Tibial artery (tissue), 4 donors: Measurements from ENCODE around the gene ST3GAL6.

Experiments used
- DNase-seq, 2 donors: peaks; one replicate each; pipeline ENCODE4 v3.0.0-alpha.2; 2019
- H3K27ac ChIP-seq, 2 donors: fragments of 200-600 bp; sonication (generic) in 1 of 2; 1 replicate in 1 of 2; 2 replicates in 1 of 2; pipeline ENCODE4 v1.5.1; 2018 to 2019; ENCODE audit warnings: mild to moderate bottlenecking in 1 of 2
- H3K27me3 ChIP-seq, 2 donors: fragments of 200-600 bp; sonication (generic) in 1 of 2; one replicate each; pipeline versions ENCODE4 v1.5.1 to v1.6.0; 2016 to 2019
- H3K36me3 ChIP-seq, 3 donors: fragments of 200-600 bp; sonication (generic) in 2 of 3; one replicate each; pipeline ENCODE4 v1.5.1; 2016 to 2019; ENCODE audit warnings: mild to moderate bottlenecking in 2 of 3
- H3K4me1 ChIP-seq, 4 donors: fragments of 200-600 bp; sonication (generic) in 2 of 4; 1 replicate in 3 of 4; 2 replicates in 1 of 4; pipeline ENCODE4 v1.5.1; 2016 to 2019
- H3K4me3 ChIP-seq, 2 donors: fragments of 200-600 bp; sonication (generic) in 1 of 2; 1 replicate in 1 of 2; 2 replicates in 1 of 2; pipeline ENCODE4 v1.5.1; 2018 to 2019; ENCODE audit warnings: mild to moderate bottlenecking in 2 of 2
- H3K9me3 ChIP-seq, 3 donors: fragments of 200-600 bp; sonication (generic) in 1 of 3; one replicate each; pipeline ENCODE4 v1.5.1; 2016 to 2019
- intact Hi-C: fragments of 100-400 bp; cut with DNase I; formaldehyde crosslinking; loops from one replicate; pipeline ENCODE4 v1.15.0; 2023; ENCODE audit warnings: low total_unique reads
- TF ChIP-seq, protein P1 (sequence below), 2 experiments: fragments of 200-600 bp in 1 of 2; fragments of 450-650 bp in 1 of 2; IDR thresholded peaks; one replicate each; pipeline ENCODE4 v1.5.1; 2017 to 2019; ENCODE audit warnings: antibody characterized with exemption in 2 of 2, mild to moderate bottlenecking in 1 of 2, moderate library complexity in 1 of 2

Gene ST3GAL6

GRCh38 chr3:98776140-98776493, 13.0 kb downstream of the ST3GAL6 start:
- no peak for DNase-seq
- Histone ChIP-seq H3K4me3 (no peak overlapping the region), H3K4me1 (peaks cover 0 to 57% (median 32%) of the 10 kb centered on the region in 4 donors), H3K9me3 (no peaks in the 10 kb centered on the region), H3K36me3 (peaks cover 0 to 4% (median 0%) of the 10 kb centered on the region in 3 donors), H3K27ac (peak overlapping the region in 1 of 2 donors; percentile 65), H3K27me3 (no peaks in the 10 kb centered on the region)
- TF ChIP-seq, protein P1, sequence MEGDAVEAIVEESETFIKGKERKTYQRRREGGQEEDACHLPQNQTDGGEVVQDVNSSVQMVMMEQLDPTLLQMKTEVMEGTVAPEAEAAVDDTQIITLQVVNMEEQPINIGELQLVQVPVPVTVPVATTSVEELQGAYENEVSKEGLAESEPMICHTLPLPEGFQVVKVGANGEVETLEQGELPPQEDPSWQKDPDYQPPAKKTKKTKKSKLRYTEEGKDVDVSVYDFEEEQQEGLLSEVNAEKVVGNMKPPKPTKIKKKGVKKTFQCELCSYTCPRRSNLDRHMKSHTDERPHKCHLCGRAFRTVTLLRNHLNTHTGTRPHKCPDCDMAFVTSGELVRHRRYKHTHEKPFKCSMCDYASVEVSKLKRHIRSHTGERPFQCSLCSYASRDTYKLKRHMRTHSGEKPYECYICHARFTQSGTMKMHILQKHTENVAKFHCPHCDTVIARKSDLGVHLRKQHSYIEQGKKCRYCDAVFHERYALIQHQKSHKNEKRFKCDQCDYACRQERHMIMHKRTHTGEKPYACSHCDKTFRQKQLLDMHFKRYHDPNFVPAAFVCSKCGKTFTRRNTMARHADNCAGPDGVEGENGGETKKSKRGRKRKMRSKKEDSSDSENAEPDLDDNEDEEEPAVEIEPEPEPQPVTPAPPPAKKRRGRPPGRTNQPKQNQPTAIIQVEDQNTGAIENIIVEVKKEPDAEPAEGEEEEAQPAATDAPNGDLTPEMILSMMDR (IDR thresholded peaks at IDR 0.05), result no peak
- intact Hi-C loops, result no loop called here

GRCh38 chr3:98777286-98777685, 14.1 kb downstream of the ST3GAL6 start:
- Histone ChIP-seq H3K4me1 (peaks cover 0 to 68% (median 39%) of the 10 kb centered on the region in 4 donors), H3K4me3 (no peak overlapping the region), H3K27ac (peak overlapping the region; percentile 41 to 65), H3K9me3 (no peaks in the 10 kb centered on the region), H3K36me3 (no peaks in the 10 kb centered on the region), H3K27me3 (no peaks in the 10 kb centered on the region)
- DNase-seq, result no peak
- intact Hi-C loops, result no loop called here
- TF ChIP-seq, protein P1 (IDR thresholded peaks at IDR 0.05), result no peak

GRCh38 chr3:98777801-98778220, 14.7 kb downstream of the ST3GAL6 start:
- TF ChIP-seq, protein P1 (IDR thresholded peaks at IDR 0.05), result no peak
- no peaks in the 10 kb centered on the region for H3K27me3 ChIP-seq
- peak overlapping the region; percentile 41 to 65 for H3K27ac ChIP-seq
- no peak overlapping the region for H3K4me3 ChIP-seq
- DNase-seq, result no peak
- H3K9me3 ChIP-seq, result no peaks in the 10 kb centered on the region
- H3K36me3 ChIP-seq, result no peaks in the 10 kb centered on the region
- intact Hi-C loops, result no loop called here
- H3K4me1 ChIP-seq, result peaks cover 0 to 74% (median 41%) of the 10 kb centered on the region in 4 donors

DNA sequence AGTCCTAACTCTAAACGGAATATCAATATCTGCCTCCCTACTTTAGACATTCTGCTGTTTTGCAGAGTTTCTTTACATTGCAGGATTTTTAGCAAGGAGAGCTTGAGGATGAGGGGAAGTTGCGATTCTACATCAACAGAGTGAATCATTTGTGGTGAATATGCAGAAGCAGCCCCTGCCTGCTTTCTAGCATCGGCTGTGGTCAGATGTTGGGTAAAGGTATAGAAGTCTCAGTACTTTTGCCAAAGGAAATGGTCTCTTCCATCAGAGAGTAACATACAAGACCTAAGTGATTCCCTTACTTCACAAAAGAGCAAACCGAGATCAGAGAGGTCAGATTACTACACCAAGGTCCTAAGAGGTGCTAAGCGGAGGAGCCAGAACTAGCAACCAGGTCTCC, 15.2 kb downstream of the ST3GAL6 start:
- Histone ChIP-seq H3K27me3 (no peaks in the 10 kb centered on the region), H3K9me3 (no peaks in the 10 kb centered on the region), H3K4me1 (peaks cover 0 to 79% (median 45%) of the 10 kb centered on the region in 4 donors), H3K4me3 (no peak overlapping the region), H3K36me3 (no peaks in the 10 kb centered on the region), H3K27ac (peak overlapping the region; percentile 41 to 65)
- no peak for DNase-seq
- TF ChIP-seq, protein P1 (IDR thresholded peaks at IDR 0.05), result no peak
- intact Hi-C loops, result no loop called here

- Histone ChIP-seq H3K9me3 (no peaks in the 10 kb centered on the region), H3K4me3 (no peak overlapping the region), H3K27me3 (no peaks in the 10 kb centered on the region), H3K36me3 (no peaks in the 10 kb centered on the region), H3K27ac (peak overlapping the region; percentile 41 to 65), H3K4me1 (peaks cover 0 to 85% (median 51%) of the 10 kb centered on the region in 4 donors)
- no peak for DNase-seq
- intact Hi-C loops, result no loop called here
- TF ChIP-seq, protein P1 (IDR thresholded peaks at IDR 0.05), result no peak
Observed at GRCh38 chr3:98778852-98779413, 15.8 kb downstream of the ST3GAL6 start.
